GM19035 (cell line): ENCODE data around the gene CPNE1.

Experiments used
- ATAC-seq: cut with Tn5 transposase; IDR thresholded peaks from one replicate; pipeline ENCODE4 v1.9.1; 2021; ENCODE audit not compliant: unreplicated experiment

CPNE1 gene

DNA sequence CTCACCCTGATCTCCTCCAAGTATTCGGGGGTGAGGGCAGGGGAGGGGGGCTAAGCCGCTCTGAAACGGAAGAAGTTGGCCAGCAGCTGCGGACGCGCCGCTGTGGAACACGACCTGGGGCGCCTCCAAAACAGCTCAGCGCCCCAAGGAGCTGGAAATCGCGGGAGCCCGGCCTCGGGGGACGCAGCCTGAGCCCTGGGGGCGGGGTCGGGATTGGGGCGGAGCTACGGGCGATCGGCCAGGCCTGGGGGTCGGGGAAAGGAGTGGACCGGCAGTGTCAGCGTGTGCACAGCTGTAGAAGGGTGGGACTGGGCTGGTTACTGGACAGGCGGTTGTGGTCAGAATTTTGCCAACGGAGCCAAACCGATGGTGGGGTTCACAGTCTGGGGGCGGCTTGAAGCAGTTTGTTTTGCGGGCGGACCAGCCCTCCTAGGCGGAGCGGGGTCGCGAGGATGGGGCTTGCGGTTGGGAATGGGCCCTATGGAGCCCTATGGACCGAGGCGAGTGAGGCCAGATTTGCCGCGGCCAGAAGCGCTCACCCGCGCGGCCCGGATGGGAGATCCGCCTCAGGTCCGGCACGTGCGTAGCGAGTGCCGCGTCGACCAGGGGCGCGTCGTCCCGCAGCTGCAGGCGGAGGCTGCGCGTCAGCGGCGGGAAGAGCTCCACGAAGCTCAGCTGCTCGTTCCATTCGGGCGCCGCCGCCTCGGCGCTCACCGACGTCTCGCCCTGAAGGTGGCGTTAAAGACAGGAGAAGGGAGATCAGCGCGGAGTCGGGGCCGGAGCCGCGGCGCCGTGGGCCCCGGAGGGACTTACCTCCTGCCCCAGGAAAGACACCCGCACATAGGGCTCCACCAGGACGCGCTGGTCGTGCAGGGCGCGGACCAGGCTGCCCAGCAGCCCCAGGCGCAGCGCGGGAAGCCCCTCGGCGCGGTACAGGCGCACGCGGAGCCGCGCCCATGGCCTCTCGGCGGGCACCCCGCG lies 63.4 kb downstream of the CPNE1 start:
- no peak for ATAC-seq

- no peak for ATAC-seq
Measured at GRCh38 chr20:35600176-35600992, 64.3 kb downstream of the CPNE1 start.

DNA sequence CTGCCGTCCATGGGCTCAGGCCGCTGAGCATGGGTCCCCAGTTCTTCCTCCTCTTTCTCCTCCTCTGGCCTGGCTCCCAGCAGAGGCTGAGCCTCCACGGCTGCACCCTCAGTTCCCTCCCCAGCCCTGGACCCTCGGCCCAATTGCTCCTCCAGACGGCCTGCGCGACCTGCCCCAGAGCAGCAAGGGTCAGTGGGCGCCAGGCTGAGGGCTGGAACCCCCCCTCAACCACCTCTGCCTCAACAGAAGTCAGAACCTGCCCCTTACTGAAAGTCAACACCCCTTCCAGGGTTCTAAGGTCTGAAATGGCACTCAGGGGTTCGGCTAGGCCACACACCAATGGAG lies 65.0 kb downstream of the CPNE1 start:
- no peak for ATAC-seq

- ATAC-seq = no peak
Measured at GRCh38 chr20:35598899-35599775, 65.6 kb downstream of the CPNE1 start.

DNA sequence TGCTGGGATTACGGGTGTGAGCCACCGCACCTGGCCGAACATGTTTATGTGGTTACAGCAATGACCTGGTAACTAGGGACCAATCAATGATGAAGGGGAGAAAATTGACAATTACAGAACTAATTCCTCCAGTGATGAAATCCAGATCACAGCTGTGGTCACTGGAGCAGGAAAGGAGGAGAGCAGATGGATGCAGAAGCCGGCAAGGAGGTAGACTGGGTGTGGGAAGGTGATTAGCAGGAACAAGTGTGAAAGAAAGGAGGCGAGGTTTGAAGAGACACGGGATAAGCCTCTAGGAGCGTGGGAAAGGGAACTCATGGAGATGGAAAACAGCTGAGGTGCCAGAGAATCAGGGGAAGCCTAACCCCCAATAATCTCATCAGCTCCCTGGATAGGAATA lies 66.2 kb downstream of the CPNE1 start:
- ATAC-seq = no peak

- no peak for ATAC-seq
Measured at GRCh38 chr20:35597186-35597585, 67.5 kb downstream of the CPNE1 start.

GRCh38 chr20:35595901-35596300 lies 68.8 kb downstream of the CPNE1 start:
- ATAC-seq = no peak

DNA sequence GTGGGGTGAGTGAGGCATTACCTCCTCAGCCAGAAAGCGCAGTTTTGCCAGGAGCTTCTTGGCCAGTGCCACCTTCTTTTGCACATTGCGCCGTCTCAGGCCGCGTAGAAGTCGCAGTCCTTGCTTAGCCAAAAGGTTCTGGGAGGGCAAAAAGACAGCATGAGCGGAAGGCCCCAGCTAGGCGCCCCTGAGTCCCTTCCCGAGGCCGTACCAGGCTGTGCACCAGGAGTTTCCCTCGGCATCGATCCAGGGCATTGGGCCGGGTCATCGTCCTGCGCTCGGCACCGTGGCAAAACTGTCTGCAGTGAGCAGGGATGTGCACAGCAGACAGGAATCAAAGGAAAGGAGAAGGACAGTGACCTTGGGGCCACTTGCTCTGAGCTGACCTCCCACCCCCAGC lies 69.2 kb downstream of the CPNE1 start:
- no peak for ATAC-seq

DNA sequence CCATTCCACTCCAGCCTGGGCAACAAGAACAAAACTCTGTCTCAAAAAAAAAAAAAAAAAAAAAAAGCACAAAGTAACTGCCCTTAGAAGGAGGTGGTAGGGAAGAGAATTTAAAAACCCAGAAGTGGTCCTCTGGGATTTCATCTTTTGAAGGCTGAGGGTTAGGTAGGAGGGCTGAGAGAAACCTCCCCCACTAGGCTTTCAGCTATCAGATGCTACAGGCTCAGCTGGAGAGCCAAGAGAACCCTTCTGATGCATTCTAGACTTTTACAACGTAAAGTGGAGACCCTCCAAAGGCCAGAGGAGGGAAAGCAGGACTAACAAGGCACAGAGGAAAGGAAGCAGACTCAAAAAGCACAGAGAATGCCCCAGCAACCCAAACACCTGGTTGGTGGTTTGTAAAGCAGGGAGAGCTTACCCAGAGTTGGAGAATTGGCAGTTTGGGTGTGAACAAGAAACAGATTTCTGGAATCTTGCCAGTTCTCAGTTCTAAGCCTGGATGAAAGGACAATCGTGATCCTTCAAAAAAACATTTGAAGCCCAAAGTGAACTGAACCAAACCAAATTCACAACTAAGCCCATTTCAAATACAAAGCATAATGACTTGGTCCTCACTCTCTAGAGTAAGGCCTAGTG lies 72.2 kb downstream of the CPNE1 start:
- ATAC-seq = no peak

DNA sequence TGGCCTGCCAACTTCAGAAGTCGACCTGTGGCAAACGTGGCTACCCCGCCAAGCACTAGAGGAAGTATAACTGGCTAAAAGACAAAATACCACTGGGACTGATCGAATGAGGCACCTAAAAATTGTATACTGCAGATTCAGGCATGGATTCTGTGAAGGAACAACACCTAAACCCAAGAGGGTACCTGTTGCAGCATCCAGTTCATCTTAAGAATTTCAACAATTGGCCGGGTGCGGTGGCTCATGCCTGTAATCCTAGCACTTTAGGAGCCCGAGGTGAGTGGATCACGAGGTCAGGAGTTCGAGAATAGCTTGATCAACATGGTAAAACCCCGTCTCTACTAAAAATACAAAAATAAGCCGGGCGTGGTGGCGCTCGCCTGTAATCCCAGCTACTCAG lies 76.3 kb downstream of the CPNE1 start:
- ATAC-seq = no peak

GRCh38 chr20:35587436-35587835 lies 77.3 kb downstream of the CPNE1 start:
- no peak for ATAC-seq

- no peak for ATAC-seq
Measured at GRCh38 chr20:35586751-35587425, 77.8 kb downstream of the CPNE1 start.

GRCh38 chr20:35583636-35584560 lies 80.8 kb downstream of the CPNE1 start:
- no peak for ATAC-seq

GRCh38 chr20:35582741-35583404 lies 81.8 kb downstream of the CPNE1 start:
- no peak for ATAC-seq

DNA sequence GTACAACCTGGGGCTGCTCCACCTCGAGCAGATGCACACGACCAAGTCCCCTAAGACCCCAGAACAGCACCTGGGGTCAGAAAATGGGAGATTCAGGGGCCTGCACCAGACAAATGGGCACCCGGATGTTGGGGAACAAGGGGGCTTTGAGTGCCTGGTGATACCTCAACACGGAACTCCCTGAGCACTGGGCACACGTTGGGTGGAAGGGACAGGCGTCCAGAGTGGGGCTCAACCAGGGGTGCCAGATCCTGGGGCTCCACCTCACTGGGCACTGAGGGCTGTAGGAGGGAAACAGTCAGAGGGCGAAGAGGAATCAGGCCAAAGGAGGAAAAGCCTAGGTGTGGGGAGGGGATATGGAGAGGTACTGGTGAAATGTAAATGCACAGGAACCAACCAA lies 82.6 kb downstream of the CPNE1 start:
- ATAC-seq = no peak

GRCh38 chr20:35579196-35579595 lies 85.5 kb downstream of the CPNE1 start:
- no peak for ATAC-seq

DNA sequence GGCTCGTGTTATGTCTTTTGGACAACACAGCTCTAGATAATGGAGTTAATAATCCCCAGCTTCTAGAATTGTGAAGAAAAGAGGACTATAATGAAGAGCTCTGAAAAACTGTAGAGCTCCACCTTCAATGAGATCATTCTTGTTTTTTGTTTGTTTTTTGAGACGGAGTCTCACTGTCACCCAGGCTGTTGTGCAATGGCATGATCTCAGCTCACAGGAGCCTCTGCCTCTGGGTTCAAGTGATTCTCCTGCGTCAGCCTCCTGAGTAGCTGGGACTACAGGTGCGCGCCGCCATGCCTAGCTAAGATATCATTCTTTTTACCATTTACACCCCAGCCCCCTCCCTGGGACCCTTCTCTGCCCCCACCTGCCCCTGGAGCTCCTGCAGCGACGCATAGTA lies 86.2 kb downstream of the CPNE1 start:
- ATAC-seq = no peak

DNA sequence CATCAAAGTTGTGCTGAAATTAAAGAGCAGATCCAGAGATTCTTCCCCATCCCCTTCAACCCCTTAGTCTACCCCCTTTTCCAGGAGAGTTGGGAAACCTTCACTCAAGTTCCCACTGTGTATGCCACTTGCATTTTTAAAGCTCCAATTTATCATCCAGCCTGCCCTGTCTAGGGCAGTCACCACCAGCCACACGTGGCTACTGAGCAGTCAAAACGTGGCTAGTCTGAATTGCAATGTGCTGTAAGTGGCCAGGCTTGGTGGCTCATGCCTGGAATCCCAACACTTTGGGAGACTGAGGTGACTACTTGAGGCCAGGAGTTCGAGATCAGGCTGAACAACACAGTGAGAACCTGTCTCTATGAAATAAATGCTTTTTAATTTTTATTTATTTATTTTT lies 87.9 kb downstream of the CPNE1 start:
- ATAC-seq = no peak
